Smooth muscle cell of the brain vasculature (primary cell): Measurements from ENCODE around the gene FSD2.
A peak's percentile ranks its signal among the peaks of the same experiment; 100 is the strongest.

Experiments
- DNase-seq: peaks from one replicate; pipeline ENCODE4 v3.0.0-alpha.2; 2012; ENCODE audit warnings: low read depth, low spot score

Gene FSD2

GRCh38 chr15:82805994-82806406 is at the start of gene FSD2:
Gene FSD2 (minus strand): TSS chr15:82806069. CDS start chr15:82787390, 18,679 bp downstream.
- no peak for DNase-seq

- DNase-seq, result no peak
These were observed 48.7 kb upstream of the FSD2 start for GRCh38 chr15:82854554-82854953.

- DNase-seq, result no peak
These were observed 47.2 kb upstream of the FSD2 start for GRCh38 chr15:82852941-82853561.

- DNase-seq, result no peak
These were observed 46.2 kb upstream of the FSD2 start for GRCh38 chr15:82851981-82852511.

GRCh38 chr15:82851306-82851850 is 45.5 kb upstream of the FSD2 start:
- no peak for DNase-seq

- DNase-seq, result no peak
These were observed 44.9 kb upstream of the FSD2 start for GRCh38 chr15:82850731-82851130.

GRCh38 chr15:82849556-82850512 is 44.0 kb upstream of the FSD2 start:
- peak; percentile 28 for DNase-seq

GRCh38 chr15:82848241-82848993 is 42.5 kb upstream of the FSD2 start:
- DNase-seq, result no peak

GRCh38 chr15:82847703-82848102 is 41.8 kb upstream of the FSD2 start:
- no peak for DNase-seq

- no peak for DNase-seq
These were observed 40.8 kb upstream of the FSD2 start for GRCh38 chr15:82846621-82847020.

- no peak for DNase-seq
These were observed 39.8 kb upstream of the FSD2 start for GRCh38 chr15:82845686-82846085.

- DNase-seq, result no peak
These were observed 37.7 kb upstream of the FSD2 start for GRCh38 chr15:82843566-82843965.

- no peak for DNase-seq
These were observed 34.3 kb upstream of the FSD2 start for GRCh38 chr15:82840166-82840565.

GRCh38 chr15:82839136-82839535 is 33.3 kb upstream of the FSD2 start:
- DNase-seq, result no peak

GRCh38 chr15:82838096-82838735 is 32.3 kb upstream of the FSD2 start:
- DNase-seq, result no peak

GRCh38 chr15:82835391-82835917 is 29.6 kb upstream of the FSD2 start:
- DNase-seq, result no peak

GRCh38 chr15:82833362-82833682 is 27.5 kb upstream of the FSD2 start:
- no peak for DNase-seq

- DNase-seq, result no peak
These were observed 26.9 kb upstream of the FSD2 start for GRCh38 chr15:82832601-82833361.

- DNase-seq, result no peak
These were observed 26.2 kb upstream of the FSD2 start for GRCh38 chr15:82831894-82832600.
